NT2/D1 (cell line): ENCODE results near the gene SKIDA1.

Experiments
- DNase-seq: peaks from one replicate; pipeline ENCODE4 v3.0.0-alpha.2; 2011; ENCODE audit warnings: low read depth, low spot score
- H3K27me3 ChIP-seq: 2 replicates; pipeline ENCODE4 v1.6.0; 2011; ENCODE audit warnings: mild to moderate bottlenecking; ENCODE audit not compliant: insufficient read length, insufficient read depth
- H3K36me3 ChIP-seq: 2 replicates; pipeline ENCODE4 v1.6.1; 2011; ENCODE audit warnings: mild to moderate bottlenecking, low read length, mixed read lengths; ENCODE audit not compliant: insufficient read depth, insufficient read length
- H3K4me1 ChIP-seq: 2 replicates; pipeline ENCODE4 v1.5.1; 2011; ENCODE audit not compliant: insufficient read depth, insufficient read length
- H3K4me3 ChIP-seq: 2 replicates; pipeline ENCODE4 v1.5.1; 2011; ENCODE audit warnings: low read depth; ENCODE audit not compliant: insufficient read length
- H3K9ac ChIP-seq: 2 replicates; pipeline ENCODE4 v1.6.0; 2011; ENCODE audit warnings: low read depth; ENCODE audit not compliant: insufficient read length
- H3K9me3 ChIP-seq: 2 replicates; pipeline ENCODE4 v1.5.1; 2011; ENCODE audit warnings: mild to moderate bottlenecking, low read length; ENCODE audit not compliant: insufficient read depth
- SUZ12 ChIP-seq: IDR thresholded peaks from 2 replicates; pipeline ENCODE4 v1.6.1; 2011; ENCODE audit not compliant: insufficient read length, insufficient read depth; ENCODE audit errors: extremely low read depth
- YY1 ChIP-seq: IDR thresholded peaks from 2 replicates; pipeline ENCODE4 v1.6.1; 2011; ENCODE audit not compliant: insufficient read length, insufficient read depth
- ZNF274 ChIP-seq: IDR thresholded peaks from 2 replicates; pipeline ENCODE4 v1.6.1; 2011; ENCODE audit warnings: mild to moderate bottlenecking, low read depth, low read length

Gene SKIDA1

DNA sequence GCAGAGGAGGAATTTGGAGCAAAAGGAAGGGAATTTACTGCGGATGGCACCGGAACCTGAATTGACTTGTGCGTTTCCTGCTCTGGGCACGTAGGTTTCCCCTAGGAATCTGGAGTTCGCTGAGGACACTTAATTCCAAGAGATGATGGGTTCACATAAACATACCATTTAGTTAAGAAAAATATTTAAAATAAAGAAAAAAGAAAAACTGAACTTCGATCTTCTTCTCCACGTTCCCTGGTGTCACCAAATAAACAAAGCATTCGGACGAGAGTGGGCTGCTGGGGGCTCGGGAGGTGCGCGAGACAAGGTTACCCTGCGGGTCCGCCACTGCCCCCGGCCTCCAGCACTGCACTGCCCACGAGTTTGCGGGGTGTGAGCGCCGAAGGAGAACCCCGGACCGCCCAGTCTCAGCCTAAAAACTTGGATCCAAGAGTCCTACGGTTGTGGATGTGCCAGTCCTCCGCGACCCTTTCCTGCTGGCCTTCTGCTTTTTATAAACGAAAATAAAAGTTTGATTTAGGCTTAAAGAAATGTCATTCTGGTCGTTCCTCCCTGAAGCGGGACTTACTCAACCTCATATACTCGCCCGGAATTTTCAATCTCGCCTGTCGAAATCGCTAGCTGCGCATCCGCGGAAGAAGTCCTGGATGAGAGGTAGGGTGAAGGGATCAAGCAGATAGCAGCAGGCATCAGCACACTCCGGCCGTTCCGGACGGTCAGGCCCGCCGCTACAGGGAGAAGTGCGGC, 30.3 kb downstream of the SKIDA1 start:
- peaks cover 5% of the 10 kb centered on the region for H3K36me3 ChIP-seq
- H3K4me3 ChIP-seq, result peak overlapping the region; percentile 82
- peaks cover 29% of the 10 kb centered on the region for H3K27me3 ChIP-seq
- peak overlapping the region; percentile 96 for H3K9ac ChIP-seq
- TF ChIP-seq YY1, result no peak
- TF ChIP-seq SUZ12, result no peak
- TF ChIP-seq ZNF274, result no peak
- H3K9me3 ChIP-seq, result no peaks in the 10 kb centered on the region
- no peaks in the 10 kb centered on the region for H3K4me1 ChIP-seq
- no peak for DNase-seq

DNA sequence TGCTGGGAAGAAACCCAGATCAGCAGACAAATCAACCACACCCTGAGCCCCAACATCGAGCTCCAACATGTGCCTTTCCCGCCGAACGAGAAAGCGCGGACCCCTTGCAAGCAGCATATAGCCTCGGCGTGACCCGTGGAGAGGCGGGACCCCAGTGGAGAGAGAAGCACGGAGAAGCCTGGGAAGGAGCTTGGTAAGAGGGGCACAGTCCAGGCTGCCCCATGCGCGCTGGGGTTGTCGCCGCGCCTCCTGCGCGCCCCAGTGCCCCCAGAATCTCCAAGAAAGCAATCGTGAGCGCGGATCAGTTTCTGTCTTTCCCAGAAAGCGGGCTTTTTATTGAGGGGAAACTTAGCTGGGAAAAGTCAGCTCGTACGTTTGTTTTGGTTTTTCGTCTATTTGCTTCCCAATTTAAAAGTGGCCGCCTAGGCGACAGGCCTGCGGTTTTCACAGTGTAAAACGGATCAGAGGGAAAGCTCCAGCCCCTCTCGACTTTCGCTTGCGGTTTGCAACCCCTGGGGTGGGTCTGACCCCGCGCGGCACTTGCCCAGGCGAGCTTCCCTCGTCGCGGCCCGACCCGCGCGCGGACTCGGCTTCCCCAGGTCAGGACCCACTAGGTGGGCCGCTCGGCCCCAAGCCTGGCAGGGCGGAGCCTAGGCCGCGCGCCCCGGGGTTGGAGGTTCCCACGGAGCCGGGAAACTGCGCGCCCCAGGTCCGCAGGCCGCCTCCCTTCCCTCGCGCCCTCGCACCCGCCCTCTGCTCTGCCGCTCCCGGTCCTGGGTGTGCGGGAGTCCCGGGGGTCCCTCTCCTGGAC, 31.1 kb downstream of the SKIDA1 start:
- Histone ChIP-seq H3K9me3 (no peaks in the 10 kb centered on the region), H3K4me3 (peak overlapping the region; percentile 82), H3K36me3 (peaks cover 5% of the 10 kb centered on the region), H3K4me1 (no peaks in the 10 kb centered on the region), H3K27me3 (peaks cover 21% of the 10 kb centered on the region), H3K9ac (peak overlapping the region; percentile 96)
- DNase-seq, result no peak
- TF ChIP-seq ZNF274, result no peak
- TF ChIP-seq YY1, result no peak
- no peak for TF ChIP-seq SUZ12

DNA sequence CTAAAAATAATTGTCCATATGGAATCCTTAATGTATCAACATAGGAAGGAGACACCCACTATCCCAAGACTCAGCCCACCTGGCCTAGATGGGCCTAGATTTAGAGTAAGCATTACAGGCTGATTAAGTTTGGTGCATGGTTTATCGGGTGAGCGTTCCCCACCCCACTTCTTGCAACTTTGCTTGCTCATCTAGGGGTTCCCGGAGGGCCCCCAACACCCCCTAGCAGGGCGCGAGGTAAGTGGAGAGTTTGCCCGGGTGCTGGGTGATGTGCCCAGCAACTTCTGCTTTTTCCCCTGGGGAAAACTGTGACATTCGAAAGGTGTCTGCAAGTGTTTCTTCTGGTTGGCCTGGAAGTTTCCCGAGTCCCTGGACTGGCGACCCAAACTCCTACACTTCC, 31.7 kb downstream of the SKIDA1 start:
- no peak for DNase-seq

DNA sequence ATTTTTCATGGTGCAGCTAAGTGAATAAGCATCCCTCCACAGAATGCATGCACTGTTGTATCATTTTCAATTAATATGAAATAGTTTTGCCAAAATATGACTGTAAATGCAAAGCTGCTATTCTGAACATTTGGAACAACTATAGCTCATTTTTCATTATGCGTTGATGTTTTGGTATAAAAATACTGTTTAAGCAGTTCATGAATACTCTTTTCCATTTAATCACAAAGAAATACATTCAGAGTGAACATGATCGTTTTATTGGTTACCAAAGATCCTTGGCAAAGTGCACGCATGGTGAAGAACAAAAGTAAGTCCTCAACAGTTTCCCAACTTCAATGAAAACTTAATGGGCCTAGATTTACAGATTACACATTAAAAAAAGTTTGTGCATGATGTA, 33.1 kb downstream of the SKIDA1 start:
- no peak for DNase-seq
- H3K4me3 ChIP-seq, result no peak overlapping the region
- no peak overlapping the region for H3K9ac ChIP-seq
- H3K36me3 ChIP-seq, result peaks cover 10% of the 10 kb centered on the region
- no peaks in the 10 kb centered on the region for H3K4me1 ChIP-seq
- peaks cover 1% of the 10 kb centered on the region for H3K27me3 ChIP-seq
- no peaks in the 10 kb centered on the region for H3K9me3 ChIP-seq
- TF ChIP-seq ZNF274 (no peak), SUZ12 (no peak), YY1 (no peak)

More for the DNA sequence above, 31.7 kb downstream of the SKIDA1 start:
- Histone ChIP-seq H3K9ac (peak overlapping the region; percentile 96), H3K4me1 (no peaks in the 10 kb centered on the region), H3K27me3 (peaks cover 15% of the 10 kb centered on the region), H3K4me3 (no peak overlapping the region), H3K36me3 (peaks cover 5% of the 10 kb centered on the region), H3K9me3 (no peaks in the 10 kb centered on the region)
- TF ChIP-seq ZNF274, result no peak
- no peak for TF ChIP-seq YY1
- no peak for TF ChIP-seq SUZ12

DNA sequence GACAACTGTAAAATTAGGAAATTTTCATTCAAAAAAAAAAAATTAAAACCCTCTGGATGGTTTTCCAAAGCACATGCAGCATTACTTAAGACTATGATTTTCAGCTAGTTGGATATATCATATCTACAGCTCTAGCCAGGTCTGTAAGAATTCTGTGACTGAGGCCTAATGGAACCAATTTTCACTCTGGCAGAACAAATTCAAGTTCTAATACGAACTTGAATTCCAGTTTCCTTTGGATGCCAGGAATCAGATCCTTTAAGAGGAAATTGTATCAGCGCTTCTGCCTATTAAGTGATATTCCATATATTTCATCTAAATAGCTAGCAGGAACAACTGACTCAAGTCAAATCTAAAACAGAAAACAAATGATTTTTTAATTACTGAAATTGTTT, 34.8 kb downstream of the SKIDA1 start:
- Histone ChIP-seq H3K4me3 (no peak overlapping the region), H3K9ac (no peak overlapping the region), H3K9me3 (no peaks in the 10 kb centered on the region), H3K4me1 (no peaks in the 10 kb centered on the region), H3K27me3 (no peaks in the 10 kb centered on the region), H3K36me3 (peaks cover 13% of the 10 kb centered on the region)
- DNase-seq, result no peak
- no peak for TF ChIP-seq ZNF274
- TF ChIP-seq YY1, result no peak
- TF ChIP-seq SUZ12, result no peak

- no peak for DNase-seq
- TF ChIP-seq ZNF274, result no peak
- TF ChIP-seq SUZ12, result no peak
- TF ChIP-seq YY1, result no peak
- Histone ChIP-seq H3K27me3 (no peaks in the 10 kb centered on the region), H3K36me3 (peaks cover 13% of the 10 kb centered on the region), H3K9ac (no peak overlapping the region), H3K9me3 (no peaks in the 10 kb centered on the region), H3K4me1 (no peaks in the 10 kb centered on the region), H3K4me3 (no peak overlapping the region)
These were observed 35.3 kb downstream of the SKIDA1 start for GRCh38 chr10:21490028-21490710.

GRCh38 chr10:21488957-21489446, 36.5 kb downstream of the SKIDA1 start:
- TF ChIP-seq YY1 (no peak), SUZ12 (no peak)
- Histone ChIP-seq H3K9ac (no peak overlapping the region), H3K27me3 (no peaks in the 10 kb centered on the region), H3K9me3 (no peaks in the 10 kb centered on the region), H3K36me3 (peaks cover 11% of the 10 kb centered on the region), H3K4me3 (no peak overlapping the region), H3K4me1 (no peaks in the 10 kb centered on the region)
- no peak for DNase-seq
